HG03135 (cell line): ENCODE data around the gene REX1BD.
"Not testable (repeated sequence)": the region's sequence is repeated elsewhere in the genome, so short reads cannot be mapped to it uniquely, and the experiment has no call there.

Experiments
- ATAC-seq: cut with Tn5 transposase; IDR thresholded peaks from one replicate; pipeline ENCODE4 v1.9.1; 2021; ENCODE audit warnings: mild to moderate bottlenecking, moderate library complexity; ENCODE audit not compliant: unreplicated experiment

Gene REX1BD

DNA sequence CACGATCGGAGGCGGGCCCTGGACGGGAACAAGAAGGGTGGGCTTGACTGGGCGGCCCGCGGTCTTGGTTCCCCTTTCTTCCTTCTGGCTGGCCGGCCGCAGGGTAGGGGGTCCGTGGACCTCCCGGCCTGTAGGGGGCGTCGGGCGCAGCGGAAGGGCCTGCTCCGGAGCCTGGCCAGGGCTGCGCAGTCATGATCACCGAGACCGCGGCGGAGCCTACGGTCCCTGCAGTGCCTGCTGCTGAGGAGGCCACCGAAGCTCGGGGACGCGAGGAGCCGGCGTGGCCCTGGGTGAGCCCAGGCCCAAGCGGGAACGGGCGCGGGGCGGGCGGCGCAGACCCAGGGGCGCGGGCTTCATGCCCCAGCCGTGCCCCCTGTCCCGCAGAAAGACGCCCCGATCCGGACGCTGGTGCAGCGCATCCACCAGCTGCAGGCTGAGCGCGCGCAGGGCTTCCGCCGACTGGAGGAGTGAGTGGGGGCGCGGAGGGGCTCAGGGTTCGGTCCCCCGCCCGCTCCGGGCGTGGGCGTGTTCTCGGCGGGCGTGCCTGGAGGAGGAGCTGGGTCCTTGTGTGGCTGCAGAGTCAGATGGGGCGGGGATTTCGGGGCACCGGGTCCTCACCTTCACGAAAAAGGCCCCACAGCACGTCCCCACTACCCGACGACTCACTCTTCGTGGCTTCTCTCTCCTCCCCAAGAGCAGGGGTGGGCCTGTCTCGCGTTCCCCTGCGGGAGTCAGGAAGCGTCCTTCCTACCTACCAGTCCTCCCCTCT lies at the start of gene REX1BD:
Gene REX1BD (plus strand): TSS at position 188 of the 769 bp plus-strand sequence. CDS start 4 bp downstream, at position 192.
- peak; percentile 68 for ATAC-seq

DNA sequence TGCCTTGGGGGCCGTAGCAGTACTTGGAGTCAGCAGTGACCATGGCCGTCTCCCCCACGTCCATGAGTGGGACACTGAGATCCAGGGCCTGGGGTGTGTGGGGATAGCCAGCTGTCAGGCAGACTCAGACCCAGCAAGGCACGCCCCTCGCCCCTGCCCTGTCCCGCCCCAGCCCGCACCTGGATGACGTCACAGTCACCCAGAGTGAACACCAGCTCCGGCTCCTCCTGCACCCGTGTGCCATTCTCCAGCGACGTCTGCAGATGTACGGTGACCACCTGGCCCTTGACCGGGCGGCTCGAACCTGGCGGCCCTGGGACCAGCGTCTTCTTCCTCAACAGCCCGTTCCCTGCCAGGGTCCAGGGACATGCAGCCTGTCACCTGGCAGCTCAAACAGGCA lies 49.2 kb upstream of the REX1BD start:
- no peak for ATAC-seq

DNA sequence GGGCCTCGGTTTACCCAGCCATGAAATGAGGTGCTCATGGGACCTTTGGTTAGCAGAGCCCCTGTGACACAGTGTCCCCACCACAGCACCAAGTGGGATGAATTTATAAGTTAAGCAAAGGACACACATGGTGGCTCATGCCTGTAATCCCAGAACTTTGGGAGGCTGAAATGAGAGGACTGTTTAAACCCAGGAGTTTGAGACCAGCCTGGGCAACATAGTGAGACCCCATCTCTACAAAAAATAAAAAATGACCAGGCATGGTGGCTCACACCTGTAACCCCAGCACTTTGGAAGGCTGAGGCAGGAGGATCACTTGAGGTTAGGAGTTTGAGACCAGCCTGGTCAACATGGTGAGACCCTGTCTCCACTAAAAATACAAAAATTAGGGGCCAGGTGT lies 48.4 kb upstream of the REX1BD start:
- ATAC-seq: not testable (repeated sequence)

DNA sequence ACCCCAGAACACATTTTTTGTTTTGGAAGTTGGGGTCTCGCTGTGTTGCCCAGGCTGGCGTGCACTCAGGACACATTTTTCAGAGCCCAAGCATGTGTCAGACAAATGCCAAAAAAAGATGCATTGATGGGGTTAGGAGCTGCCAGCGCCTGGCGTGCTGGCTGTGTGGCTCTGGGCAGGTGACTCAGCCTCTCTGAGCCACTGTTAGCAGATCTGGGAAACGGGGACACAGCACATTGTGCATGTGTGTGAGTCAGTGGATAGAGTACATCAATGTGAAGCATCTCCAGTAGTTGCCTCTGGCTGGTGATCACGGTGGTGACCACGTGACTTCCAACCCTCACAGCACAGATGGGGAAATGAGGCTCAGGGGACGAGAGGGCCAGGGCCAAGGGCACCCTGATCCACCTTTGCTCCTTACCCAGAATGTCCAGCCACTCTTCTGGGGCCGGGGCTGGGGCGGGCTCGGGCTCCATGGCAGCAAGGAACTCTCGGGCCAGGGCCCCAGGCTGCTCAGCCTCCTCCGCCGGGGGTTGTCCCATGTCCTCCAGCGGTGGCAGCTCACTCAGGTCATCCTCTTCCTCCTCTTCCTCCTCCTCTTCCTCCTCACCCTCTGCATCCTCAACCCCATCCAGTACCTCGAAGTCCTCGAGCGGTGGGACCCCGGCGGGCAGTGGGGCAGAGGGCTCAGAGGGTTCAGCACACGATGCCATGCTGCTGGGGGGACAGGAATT lies 47.2 kb upstream of the REX1BD start:
- ATAC-seq: no peak

DNA sequence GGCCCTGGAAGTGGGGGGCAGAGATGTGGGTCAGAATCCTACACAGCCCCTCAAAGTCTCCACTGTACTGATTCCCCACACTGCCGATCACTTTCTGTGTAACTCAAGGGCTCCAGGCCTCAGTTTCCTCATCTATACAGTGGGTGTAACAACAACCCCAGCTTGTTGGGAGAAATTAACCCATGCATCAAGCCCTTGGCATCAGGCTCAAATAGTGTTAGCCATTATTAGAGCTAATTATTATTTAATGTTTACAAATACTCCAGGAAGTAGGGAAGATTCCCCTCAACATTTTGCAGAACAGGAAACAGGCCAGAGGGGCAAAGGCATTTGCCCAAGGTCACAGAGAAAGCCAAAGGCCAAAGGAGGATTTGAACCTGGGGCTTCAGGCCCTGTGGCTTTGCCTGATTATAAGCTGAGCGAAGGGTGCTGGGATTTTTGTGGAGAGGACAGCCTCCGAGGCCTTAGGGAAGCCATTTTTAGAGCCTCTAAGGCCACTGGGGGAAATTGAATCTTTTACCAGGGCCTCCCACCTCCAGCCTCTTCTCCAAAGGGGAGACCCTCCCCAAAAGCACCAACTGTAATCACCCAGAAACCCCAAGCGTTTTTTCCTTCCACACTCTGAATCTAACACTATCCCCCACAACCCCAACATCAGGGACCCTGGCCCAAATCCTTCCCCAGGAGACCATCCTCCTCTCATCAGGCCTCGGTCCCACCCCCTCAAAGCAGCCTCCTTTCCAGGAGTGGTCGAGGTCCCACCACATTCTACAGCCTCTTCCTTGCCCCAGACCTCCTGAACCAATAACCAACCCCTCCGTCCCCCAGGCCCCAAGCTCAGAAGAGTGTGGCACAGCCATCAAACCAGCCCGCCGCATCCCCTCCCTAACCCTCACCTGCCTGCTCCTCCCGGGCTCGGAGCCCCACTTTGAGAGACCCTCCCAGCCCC lies 46.3 kb upstream of the REX1BD start:
- ATAC-seq: no peak

DNA sequence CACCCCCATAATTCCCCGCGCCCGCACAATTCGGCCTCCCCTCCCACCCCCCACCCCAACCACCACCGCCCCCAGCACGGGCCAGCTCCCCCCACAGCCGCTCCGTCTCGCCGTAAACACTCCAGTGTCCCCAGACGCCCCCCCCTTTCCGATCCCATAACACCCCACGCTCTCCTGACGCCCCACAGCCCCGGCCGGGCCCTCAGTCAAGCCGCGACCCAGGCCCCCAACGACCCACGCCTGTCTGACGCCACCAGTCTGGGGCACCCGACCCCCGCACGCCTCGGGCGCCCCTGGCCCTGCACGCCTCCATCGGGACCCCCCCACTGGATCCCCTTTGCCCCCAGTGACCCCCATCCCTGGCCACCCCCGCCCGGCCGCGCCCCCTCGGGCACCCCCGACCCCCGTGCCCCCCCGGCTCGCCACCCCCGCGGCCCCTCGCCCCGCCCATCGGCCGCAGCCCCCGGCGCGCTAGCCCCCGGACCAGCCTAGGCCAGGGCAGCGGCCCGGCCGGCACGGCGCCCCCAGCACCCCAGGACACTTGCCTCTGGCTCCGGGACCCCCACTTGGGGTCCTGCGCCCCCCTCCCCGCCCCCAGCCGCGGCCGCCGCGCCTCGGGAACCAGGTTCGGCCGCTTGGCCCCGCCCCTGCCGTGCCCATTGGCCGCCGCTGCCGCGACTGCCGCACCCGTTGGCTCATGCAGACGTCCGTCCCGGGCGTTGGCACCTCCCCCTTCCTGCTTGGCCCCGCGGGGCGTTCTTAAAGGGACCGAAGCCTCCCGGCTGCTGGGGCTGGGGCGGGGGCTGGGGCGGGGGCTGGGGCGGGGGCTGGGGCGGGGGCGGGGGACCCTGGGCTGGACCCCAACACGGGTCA lies 45.4 kb upstream of the REX1BD start, which contains the start of gene FKBP8:
Gene FKBP8 (minus strand): TSS at position 633 of the 873 bp plus-strand sequence. CDS start 1,603 bp downstream, outside the sequence.
- peak; percentile 83 for ATAC-seq

DNA sequence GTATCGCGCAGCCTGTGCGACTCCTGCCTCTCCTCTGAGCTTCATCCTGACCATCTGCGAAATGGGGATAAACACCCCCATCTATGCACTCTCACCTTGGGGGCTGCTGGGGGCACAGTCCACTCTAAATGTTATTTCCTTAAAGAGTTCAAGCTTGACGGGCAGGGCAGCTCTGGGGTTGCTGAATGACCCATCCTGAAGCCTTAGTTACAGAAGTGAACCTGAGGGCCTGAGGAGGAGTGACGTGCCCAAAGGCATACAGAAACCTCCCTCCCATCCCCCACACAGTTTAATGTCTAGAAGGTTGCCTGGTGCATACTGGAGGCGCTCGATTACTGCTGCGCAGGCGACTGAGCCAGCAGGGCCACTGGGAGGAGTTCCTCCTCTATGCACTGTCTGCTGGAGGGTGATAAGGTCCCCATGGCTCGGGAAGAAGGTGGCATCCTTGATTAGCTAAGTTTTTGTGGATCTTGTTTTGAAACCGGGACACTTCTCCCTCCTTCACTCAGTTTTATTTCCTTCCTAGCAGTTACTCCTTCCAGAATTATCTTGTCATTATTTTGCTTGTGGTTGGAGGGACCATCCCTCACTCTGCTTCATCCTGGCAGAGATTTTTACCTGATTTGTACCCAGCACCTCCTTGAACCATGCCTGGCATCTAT lies 44.7 kb upstream of the REX1BD start:
- ATAC-seq: peak; percentile 45

DNA sequence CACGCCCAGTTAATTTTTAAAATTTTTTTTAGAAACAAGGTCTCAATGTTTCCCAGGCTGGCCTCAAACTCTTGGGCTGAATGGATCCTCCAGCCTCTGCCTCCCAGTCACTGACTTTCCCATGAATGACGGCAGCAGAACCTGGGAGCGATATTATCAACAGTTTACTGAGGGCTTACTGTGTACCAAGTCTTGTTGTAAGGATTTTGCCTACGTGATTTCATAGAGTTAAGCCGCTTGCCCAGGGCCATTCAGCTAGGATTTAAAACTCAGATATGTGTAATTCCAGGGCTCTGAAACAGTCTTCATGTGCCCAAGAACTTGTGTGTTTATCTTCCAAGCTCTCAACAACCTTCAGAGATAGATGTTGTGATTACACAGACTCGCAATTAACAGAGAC lies 37.0 kb upstream of the REX1BD start:
- ATAC-seq: no peak

DNA sequence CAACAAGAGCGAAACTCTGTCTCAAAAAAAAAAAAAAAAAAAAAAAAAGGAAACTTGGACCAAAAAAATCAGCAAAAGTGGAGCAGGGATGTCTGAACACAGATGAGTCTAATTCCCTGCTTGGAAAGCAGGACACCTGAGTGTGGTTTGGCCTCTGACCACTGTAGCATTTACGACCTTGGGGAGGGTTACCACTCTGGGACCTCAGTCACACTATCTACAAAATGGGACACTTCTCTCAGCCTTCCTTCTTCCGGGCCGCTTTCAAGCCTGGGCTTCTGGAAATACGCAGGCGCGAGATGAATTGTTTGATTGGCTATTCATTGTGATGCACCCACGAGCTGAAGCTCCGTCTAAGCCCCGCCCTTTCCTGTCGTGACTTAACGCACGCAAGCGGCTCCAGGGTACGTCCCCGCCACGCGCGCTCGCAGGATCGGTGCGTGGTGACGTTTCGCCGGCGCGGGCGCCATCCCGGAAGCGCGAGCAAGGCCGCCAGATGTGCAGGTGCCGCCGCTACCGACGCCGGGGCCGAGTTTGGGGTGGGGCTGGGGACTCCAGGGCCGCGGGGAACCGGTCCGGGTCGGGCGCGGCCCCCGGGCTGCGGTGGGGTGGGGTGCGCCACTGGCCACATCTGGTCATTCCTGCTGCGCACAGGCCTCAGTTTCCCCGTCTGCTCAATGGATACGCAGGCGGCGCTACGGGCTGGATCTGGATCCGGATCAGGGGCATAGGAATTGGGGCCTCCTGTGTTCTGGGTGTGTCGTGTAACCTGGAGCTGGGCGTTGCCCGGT lies 31.0 kb upstream of the REX1BD start, which contains the start of gene KXD1:
Gene KXD1 (plus strand): TSS at position 460 of the 791 bp plus-strand sequence. CDS start 4,187 bp downstream, outside the sequence.
- peak; percentile 94 for ATAC-seq

DNA sequence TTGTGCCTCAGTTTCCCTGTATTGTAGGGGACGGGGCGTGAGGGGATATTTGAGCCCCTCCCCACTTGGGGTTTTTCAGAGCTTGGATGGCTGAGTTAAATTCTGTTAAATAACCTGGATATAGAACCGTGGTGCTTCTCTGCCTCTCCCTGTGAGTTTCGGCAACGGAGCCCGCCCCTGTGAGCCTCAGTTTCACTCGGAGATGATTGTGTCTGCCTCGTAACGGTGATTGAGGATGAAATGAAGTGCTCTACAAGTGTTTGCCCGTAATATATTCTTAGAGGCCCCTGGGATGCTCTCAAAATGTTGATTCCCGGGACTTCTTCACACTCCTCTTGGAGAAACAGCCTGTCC lies 30.4 kb upstream of the REX1BD start:
- no peak for ATAC-seq

DNA sequence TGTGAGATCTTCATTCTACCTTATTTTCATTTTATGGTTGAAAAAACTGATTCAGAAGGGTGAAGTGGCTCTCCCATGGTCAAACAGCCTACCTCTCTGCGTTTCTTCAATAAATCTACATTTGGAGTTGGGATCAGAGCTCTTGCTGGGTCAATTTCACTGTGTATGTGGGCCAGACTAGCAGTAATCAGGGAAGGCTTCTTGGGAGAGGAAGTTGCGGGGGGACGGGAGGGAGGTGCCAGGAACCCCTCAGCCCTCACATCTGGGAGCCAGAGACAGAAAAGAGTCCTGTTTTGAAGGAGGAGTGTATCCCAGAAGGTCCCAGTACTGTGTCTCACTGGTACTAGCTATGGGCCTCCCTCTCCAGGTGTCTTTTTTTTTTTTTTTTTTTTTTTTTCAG lies 30.0 kb upstream of the REX1BD start:
- no peak for ATAC-seq

DNA sequence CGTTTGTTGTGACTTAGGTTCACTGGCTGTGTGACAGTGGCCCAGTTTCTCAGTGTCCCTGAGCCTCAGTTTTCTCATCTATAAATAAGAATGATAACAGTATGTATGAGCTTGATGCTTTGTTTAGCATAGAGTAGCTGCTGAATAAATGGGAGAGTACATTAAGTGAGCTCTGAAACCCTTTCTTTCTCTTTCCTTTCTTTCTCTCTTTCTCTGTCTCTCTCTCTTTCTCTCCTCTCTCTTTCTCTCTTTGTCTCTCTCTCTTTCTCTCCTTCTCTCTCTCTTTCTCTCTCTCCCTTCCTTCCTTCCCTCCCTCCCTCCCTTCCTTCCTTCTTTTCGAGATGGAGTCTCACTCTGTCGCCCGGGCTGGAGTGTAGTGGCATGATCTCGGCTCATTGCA lies 28.9 kb upstream of the REX1BD start:
- ATAC-seq: no peak

DNA sequence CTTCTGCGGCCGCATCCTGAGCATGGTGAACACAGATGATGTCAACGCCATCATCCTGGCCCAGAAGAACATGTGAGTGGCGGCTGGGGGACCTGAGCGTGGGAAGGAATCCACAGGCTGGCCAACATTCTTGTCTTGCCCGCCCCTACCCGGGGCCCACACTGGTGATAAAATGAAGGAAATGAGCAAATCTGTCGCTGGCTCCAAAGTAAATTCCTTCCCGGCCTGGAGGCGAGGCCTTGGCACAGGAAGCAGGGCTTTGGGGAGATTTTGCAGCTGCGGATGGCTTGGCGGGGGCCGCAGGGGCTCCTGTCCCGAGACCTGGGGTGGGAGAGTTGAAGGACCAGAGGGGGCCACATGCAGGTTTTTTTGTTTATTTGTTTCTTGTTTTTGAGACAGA lies 26.5 kb upstream of the REX1BD start:
- ATAC-seq: no peak

DNA sequence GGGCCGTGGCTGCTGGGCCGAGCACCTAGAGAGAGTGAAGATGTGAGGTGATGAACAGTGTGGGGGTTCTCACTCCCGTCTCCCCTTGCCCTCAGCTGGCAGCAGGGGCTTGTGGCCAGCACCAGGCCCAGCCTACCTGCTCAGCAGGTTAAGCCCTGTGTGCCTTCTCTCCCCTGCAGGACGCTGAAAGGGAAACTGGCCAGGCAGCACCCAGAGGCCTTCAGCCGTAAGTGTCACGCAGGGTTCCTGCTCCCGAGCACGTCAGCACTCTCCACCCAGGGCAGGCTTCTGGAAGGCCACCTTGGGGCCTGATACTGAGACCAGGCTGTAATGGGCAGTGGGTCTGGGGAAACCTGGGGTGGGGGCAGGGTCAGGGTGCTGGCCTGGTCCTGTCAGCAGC lies 21.6 kb upstream of the REX1BD start:
- ATAC-seq: no peak

DNA sequence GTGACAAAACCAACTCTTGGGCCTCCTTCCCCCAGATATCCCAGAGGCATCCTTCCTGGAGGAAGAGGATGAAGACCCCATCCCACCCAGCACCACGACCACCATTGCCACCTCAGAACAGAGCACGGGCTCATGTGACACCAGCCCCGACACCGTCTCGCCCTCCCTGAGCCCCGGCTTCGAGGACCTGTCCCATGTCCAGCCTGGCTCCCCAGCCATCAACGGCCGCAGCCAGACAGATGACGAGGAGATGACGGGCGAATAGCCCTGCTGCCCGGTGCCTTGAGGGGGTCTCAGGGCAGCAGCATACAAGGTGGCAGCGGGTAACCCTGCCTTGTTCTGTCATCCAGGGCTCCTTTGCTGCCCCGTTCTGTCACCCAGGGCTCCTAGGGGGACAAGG lies 20.2 kb upstream of the REX1BD start:
- no peak for ATAC-seq

DNA sequence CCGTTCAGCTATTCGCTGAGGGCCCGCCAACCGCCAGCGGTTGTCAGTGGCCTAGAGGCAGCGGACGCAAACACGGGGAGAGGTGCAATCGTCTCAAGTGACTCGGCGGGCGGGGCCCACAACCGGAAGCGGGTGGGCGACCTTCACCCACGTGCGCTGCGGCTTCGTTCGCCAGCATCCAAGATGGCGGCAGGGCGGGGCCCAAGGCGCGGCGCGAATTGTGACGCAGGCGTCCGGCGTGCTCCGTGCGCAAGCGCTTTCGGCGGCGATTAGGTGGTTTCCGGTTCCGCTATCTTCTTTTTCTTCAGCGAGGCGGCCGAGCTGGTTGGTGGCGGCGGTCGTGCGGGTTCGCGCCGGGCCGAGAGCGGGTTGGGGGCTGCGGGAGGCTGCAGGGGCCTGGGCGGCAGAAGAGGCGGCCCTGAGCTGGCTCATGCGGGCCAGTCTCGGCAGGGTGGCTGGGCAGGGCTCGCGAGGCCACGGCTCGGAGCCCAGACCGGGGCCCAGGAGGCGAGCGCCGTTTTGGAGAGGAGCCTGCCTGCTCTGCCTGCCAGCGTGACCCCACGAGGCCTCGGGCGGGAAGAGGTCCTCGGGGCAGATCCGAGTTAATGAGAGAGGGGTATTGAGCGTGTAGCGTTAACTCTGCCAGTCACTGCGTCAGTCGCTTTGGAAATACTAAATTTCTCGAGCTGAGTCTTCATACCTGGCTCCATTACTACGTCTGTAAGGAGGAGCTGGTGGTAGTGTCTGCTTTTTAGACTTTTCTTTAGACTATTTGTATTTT lies 16.8 kb upstream of the REX1BD start, which contains the start of gene UBA52:
Gene UBA52 (plus strand): TSS at position 294 of the 781 bp plus-strand sequence. CDS start 1,444 bp downstream, outside the sequence.
- ATAC-seq: peak; percentile 87

DNA sequence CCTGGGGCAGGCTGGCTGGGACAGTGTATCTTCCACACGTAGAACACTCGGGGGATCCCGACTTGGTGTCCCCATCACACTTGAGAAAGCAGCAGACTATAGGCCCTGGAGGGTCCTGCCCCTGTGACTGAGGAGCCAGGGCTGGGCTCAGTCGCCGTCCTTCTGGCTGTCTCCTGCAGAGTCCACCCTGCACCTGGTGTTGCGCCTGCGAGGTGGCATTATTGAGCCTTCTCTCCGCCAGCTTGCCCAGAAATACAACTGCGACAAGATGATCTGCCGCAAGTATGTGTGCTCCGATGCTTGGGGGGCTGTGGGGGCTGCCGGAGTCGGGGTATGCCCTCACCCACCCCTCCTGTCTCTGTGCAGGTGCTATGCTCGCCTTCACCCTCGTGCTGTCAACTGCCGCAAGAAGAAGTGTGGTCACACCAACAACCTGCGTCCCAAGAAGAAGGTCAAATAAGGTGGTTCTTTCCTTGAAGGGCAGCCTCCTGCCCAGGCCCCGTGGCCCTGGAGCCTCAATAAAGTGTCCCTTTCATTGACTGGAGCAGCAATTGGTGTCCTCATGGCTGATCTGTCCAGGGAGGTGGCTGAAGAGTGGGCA lies 13.8 kb upstream of the REX1BD start:
- ATAC-seq: no peak
